Measurements from ENCODE around the gene PCP2. TPM values are rescaled to one million over a fixed set of nuclear protein-coding genes. Genes with fewer than 3 reads are reported as not detected.

PCP2 gene
- total RNA-seq, 1 experiment from 2014 or later = not detected

GRCh38 chr19:7631577-7631976, 1.9 kb downstream of the PCP2 start:
- intact Hi-C loops (cut with micrococcal nuclease; ENCODE audit: unreplicated experiment) = no loop called here
- Histone ChIP-seq H3K4me3 (ENCODE audit: low read depth in 2 of 2, low read length in 2 of 2) (no peak overlapping the region), H3K27ac (ENCODE audit: low read length) (no peak overlapping the region), H3K36me3 (ENCODE audit: control insufficient read depth, insufficient read depth, low read length) (peaks cover 11% of the 10 kb centered on the region; the same call in 1 of the 2 replicates), H3K4me1 (ENCODE audit: control insufficient read depth, insufficient read depth, low read length) (peaks cover 9% of the 10 kb centered on the region), H3K27me3 (ENCODE audit: control insufficient read depth, insufficient read depth, low read length) (no peaks in the 10 kb centered on the region), H3K9me3 (ENCODE audit: control insufficient read depth, insufficient read depth, low read depth, low read length) (no peaks in the 10 kb centered on the region)
- TF ChIP-seq POLR2AphosphoS5 (IDR thresholded peaks at IDR 0.05; ENCODE audit: low read depth, low read length) (no peak), REST (IDR thresholded peaks at IDR 0.05; ENCODE audit: insufficient read depth in 1 of 2, low read depth in 2 of 2, low read length in 1 of 2) (no peak), CTCF (IDR thresholded peaks at IDR 0.05) (no peak), TCF7L2 (IDR thresholded peaks at IDR 0.05; ENCODE audit: low read depth, low read length) (no peak), SIN3A (IDR thresholded peaks at IDR 0.05; ENCODE audit: borderline replicate concordance, insufficient read depth, low read depth, low read length) (no peak)
- no peak for ATAC-seq
- in situ Hi-C loops (cut with HindIII; ENCODE audit: low pct_unique_long_range_greater_than_20kb, low sequenced_read_pairs) = no loop called here
- BruUV-seq (replicated peaks) = no TSS peak
- ChIA-PET POLR2A (no interaction called here), CTCF (no interaction called here)
- DNase-seq (ENCODE audit: low read depth, low spot score) = no peak

DNA sequence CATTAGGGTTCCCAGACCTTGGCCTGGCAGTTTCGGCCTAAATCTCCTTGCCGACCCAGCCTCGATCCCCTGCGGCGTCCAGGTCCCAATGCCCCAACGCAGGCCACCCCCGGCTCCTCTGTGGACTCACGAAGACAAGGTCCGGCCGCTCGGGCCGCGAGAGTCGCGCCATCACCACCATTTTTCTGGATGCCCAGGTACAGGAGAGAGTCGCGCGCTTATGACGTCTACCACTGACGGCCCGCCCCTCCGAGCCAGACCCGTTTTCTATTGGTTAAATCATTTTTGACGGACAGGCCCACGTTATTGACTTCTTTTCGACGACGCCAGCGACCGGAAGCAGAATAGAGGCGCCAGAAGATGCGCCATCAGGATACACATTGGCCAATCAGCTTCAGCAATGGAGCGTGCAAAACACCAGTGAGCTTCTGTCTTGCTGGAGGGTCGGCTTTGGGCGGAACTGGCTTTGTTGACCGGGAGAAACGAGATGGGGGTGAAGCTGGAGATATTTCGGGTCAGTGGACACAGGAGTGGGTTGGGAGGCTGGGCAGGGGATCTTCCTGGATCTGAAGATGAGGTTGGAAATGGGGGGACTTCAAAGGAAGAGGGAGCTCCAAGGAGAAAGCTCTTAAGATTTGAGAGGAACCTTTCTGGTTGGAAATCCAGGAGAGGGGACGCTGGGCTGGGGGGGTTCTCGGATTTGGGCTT, 4.0 kb downstream of the PCP2 start, which contains the start of the genes PET100 and XAB2:
PET100 (plus strand) TSS at position 447 of the 708 bp plus-strand sequence; CDS start at position 488, 41 bp downstream.
XAB2 (minus strand) TSS at position 199 of the 708 bp plus-strand sequence; CDS start at position 181, 18 bp downstream.
- H3K27me3 ChIP-seq (ENCODE audit: control insufficient read depth, insufficient read depth, low read length) = no peaks in the 10 kb centered on the region
- H3K36me3 ChIP-seq (ENCODE audit: control insufficient read depth, insufficient read depth, low read length) = peaks cover 11% of the 10 kb centered on the region; the same call in 1 of the 2 replicates
- no TSS peak for BruUV-seq (replicated peaks)
- H3K4me1 ChIP-seq (ENCODE audit: control insufficient read depth, insufficient read depth, low read length) = peaks cover 9% of the 10 kb centered on the region; the same call in 1 of the 2 replicates
- peak within 1 kb of the TSS; percentile 92 for H3K27ac ChIP-seq (ENCODE audit: low read length)
- ChIA-PET CTCF (interaction anchor here (0.6 to 1.1 kb wide), 3 partner anchors 61 to 276 kb away, joined by 3 to 10 read pairs (median 4); no protein-coding TSS in a partner anchor), POLR2A (interaction anchor here (0.6 to 0.7 kb wide), 4 partner anchors 49 to 369 kb away, joined by 3 to 7 read pairs (median 4); no protein-coding TSS in a partner anchor)
- intact Hi-C loops (cut with micrococcal nuclease; ENCODE audit: unreplicated experiment) (no loop called here), in situ Hi-C loops (cut with HindIII; ENCODE audit: low pct_unique_long_range_greater_than_20kb, low sequenced_read_pairs) (no loop called here)
- ATAC-seq = peak; percentile 98
- peak within 1 kb of the TSS; percentile 100 for H3K4me3 ChIP-seq (ENCODE audit: low read depth in 2 of 2, low read length in 2 of 2)
- TF ChIP-seq CTCF (IDR thresholded peaks at IDR 0.05) (no peak), REST (IDR thresholded peaks at IDR 0.05; ENCODE audit: insufficient read depth in 1 of 2, low read depth in 2 of 2, low read length in 1 of 2) (no peak), SIN3A (IDR thresholded peaks at IDR 0.05; ENCODE audit: borderline replicate concordance, insufficient read depth, low read depth, low read length) (0 out of 2 replicates have a peak, but pooled peaks have one; percentile 37), TCF7L2 (IDR thresholded peaks at IDR 0.05; ENCODE audit: low read depth, low read length) (peak; percentile 63; the same call in 1 of the 2 replicates), POLR2AphosphoS5 (IDR thresholded peaks at IDR 0.05; ENCODE audit: low read depth, low read length) (no peak)
- no peaks in the 10 kb centered on the region for H3K9me3 ChIP-seq (ENCODE audit: control insufficient read depth, insufficient read depth, low read depth, low read length)
- peak; percentile 92 for DNase-seq (ENCODE audit: low read depth, low spot score)
